ENCODE measurements around the gene EIF4E2. TPM values are rescaled to one million over a fixed set of nuclear protein-coding genes. Genes with fewer than 3 reads are reported as not detected.

EIF4E2 gene
- total and polyA plus RNA-seq, 2 experiments from 2014 or later = 53.2 to 85.5 TPM

GRCh38 chr2:232542715-232543467 is 7.6 kb upstream of the EIF4E2 start:
- no peaks in the 10 kb centered on the region for H3K27me3 ChIP-seq
- no peak overlapping the region for H3K27ac ChIP-seq
- DNase-seq (ENCODE audit: low read depth in 1 of 2, low spot score in 1 of 2) = no peak
- H3K9me3 ChIP-seq (ENCODE audit: low read depth) = no peaks in the 10 kb centered on the region
- H3K36me3 ChIP-seq = no peaks in the 10 kb centered on the region
- peaks cover 15% of the 10 kb centered on the region for H3K4me1 ChIP-seq (ENCODE audit: low read depth)
- no peak overlapping the region for H3K4me3 ChIP-seq
- TF ChIP-seq, protein P1, sequence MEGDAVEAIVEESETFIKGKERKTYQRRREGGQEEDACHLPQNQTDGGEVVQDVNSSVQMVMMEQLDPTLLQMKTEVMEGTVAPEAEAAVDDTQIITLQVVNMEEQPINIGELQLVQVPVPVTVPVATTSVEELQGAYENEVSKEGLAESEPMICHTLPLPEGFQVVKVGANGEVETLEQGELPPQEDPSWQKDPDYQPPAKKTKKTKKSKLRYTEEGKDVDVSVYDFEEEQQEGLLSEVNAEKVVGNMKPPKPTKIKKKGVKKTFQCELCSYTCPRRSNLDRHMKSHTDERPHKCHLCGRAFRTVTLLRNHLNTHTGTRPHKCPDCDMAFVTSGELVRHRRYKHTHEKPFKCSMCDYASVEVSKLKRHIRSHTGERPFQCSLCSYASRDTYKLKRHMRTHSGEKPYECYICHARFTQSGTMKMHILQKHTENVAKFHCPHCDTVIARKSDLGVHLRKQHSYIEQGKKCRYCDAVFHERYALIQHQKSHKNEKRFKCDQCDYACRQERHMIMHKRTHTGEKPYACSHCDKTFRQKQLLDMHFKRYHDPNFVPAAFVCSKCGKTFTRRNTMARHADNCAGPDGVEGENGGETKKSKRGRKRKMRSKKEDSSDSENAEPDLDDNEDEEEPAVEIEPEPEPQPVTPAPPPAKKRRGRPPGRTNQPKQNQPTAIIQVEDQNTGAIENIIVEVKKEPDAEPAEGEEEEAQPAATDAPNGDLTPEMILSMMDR (IDR thresholded peaks at IDR 0.05; ENCODE audit: low read depth, low read length) = no peak

- Histone ChIP-seq H3K4me1 (ENCODE audit: low read depth) (peaks cover 15% of the 10 kb centered on the region), H3K9me3 (ENCODE audit: low read depth) (no peaks in the 10 kb centered on the region), H3K36me3 (no peaks in the 10 kb centered on the region), H3K4me3 (no peak overlapping the region), H3K27me3 (no peaks in the 10 kb centered on the region), H3K27ac (no peak overlapping the region)
- TF ChIP-seq, protein P1 (IDR thresholded peaks at IDR 0.05; ENCODE audit: low read depth, low read length) = no peak
- DNase-seq (ENCODE audit: low read depth in 1 of 2, low spot score in 1 of 2) = no peak
These were observed 7.0 kb upstream of the EIF4E2 start for GRCh38 chr2:232543491-232543890.

DNA sequence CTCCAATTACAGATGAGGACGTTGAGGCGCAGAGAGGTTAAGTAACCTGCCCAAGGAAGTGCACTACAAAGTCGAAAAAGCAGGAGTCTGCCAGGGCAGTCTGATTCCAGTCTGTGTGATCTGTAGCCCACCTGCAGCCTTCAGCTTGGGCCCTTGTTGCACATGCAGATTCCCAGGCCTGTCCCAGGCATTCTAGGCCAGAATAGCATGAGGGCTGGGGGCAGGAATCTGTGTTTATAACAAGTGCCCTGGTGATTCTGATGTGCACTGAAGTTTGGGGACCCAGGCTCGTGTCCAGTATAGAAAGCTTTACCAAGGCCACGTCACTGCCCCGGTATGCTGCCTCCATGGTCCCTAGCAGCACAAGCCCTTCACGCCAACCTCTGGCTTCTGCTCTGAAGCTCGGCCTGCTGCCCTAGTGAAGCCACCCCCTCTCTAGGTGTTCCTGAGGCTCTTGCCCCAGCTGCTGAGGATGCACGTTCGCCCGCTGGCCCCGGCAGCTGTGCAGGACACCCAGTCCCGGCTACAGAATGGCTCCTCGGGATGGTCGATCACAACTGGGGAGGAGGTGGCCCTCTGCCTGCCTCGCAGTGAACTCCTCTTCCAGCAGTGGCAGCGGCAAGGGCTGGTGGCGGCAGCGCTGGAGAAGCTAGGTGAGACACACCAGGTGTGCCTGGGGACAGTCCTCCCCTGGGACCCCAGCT is 6.4 kb upstream of the EIF4E2 start:
- no peaks in the 10 kb centered on the region for H3K27me3 ChIP-seq
- DNase-seq (ENCODE audit: low read depth in 1 of 2, low spot score in 1 of 2) = no peak
- no peak overlapping the region for H3K4me3 ChIP-seq
- TF ChIP-seq, protein P1 (IDR thresholded peaks at IDR 0.05; ENCODE audit: low read depth, low read length) = no peak
- H3K9me3 ChIP-seq (ENCODE audit: low read depth) = no peaks in the 10 kb centered on the region
- peaks cover 15% of the 10 kb centered on the region for H3K4me1 ChIP-seq (ENCODE audit: low read depth)
- no peak overlapping the region for H3K27ac ChIP-seq
- no peaks in the 10 kb centered on the region for H3K36me3 ChIP-seq

DNA sequence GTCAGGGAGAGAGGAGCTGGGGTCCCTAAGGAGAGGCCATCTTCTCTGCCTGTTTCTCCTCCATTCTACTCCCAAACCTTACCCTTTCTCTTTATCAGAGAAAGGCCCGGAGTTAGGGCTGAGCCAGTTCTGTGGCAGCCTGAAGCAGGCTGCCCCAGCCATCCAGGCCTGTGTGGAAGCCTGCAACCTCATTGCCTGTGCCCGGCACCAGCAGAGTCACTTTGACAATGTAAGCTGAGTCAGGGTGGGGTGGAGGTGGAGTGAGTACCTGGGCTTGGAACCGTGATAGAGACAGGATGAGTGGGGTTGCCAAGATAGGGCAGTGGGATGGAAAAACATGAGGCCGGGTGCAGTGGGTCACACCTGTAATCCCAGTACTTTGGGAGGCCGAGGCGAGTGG is 5.8 kb upstream of the EIF4E2 start:
- H3K36me3 ChIP-seq = no peaks in the 10 kb centered on the region
- no peak for DNase-seq (ENCODE audit: low read depth in 1 of 2, low spot score in 1 of 2)
- peaks cover 9% of the 10 kb centered on the region for H3K4me1 ChIP-seq (ENCODE audit: low read depth)
- no peak overlapping the region for H3K27ac ChIP-seq
- TF ChIP-seq, protein P1 (IDR thresholded peaks at IDR 0.05; ENCODE audit: low read depth, low read length) = no peak
- no peak overlapping the region for H3K4me3 ChIP-seq
- no peaks in the 10 kb centered on the region for H3K9me3 ChIP-seq (ENCODE audit: low read depth)
- H3K27me3 ChIP-seq = no peaks in the 10 kb centered on the region

- no peak overlapping the region for H3K4me3 ChIP-seq
- DNase-seq (ENCODE audit: low read depth in 1 of 2, low spot score in 1 of 2) = no peak
- TF ChIP-seq, protein P1 (IDR thresholded peaks at IDR 0.05; ENCODE audit: low read depth, low read length) = no peak
- no peaks in the 10 kb centered on the region for H3K9me3 ChIP-seq (ENCODE audit: low read depth)
- H3K36me3 ChIP-seq = no peaks in the 10 kb centered on the region
- peaks cover 5% of the 10 kb centered on the region for H3K4me1 ChIP-seq (ENCODE audit: low read depth)
- H3K27ac ChIP-seq = no peak overlapping the region
- H3K27me3 ChIP-seq = no peaks in the 10 kb centered on the region
These were observed 4.7 kb upstream of the EIF4E2 start for GRCh38 chr2:232545511-232546375.

Data from cardiac muscle cell (in vitro differentiated cells and primary cell).